ENCODE measurements around the gene PIP4K2A. TPM values are rescaled to one million over a fixed set of nuclear protein-coding genes. Genes with fewer than 3 reads are reported as not detected.
A peak's percentile ranks its signal among the peaks of the same experiment; 100 is the strongest.

PIP4K2A gene
- total RNA-seq, 6 experiments from 2014 or later, result 8.1 to 27.6 (median 12.0) TPM

DNA sequence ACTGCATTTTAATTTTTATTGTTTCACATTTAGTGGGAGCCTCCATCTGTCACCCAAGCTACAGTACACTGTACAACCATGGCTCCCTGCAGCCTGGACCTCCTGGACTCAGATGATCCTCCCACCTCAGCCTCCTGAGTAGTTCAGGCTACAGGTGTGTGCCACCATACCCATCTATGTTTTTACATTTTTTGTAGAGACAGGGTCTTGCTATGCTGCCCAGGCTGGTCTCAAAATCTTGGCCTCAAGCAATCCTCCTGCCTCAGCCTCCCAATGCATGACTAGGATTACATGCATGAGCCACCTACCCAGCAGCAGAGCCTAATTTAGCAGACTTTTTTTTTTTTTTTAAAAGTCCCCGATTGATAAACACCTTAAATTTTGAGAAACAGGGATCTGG is 5.6 kb downstream of the PIP4K2A start:
- 100% methylated on average over 1 of the region's 1 CpG for WGBS (ENCODE audit: insufficient coverage, low coverage, low lambda C conversion rate, missing lambda C conversion rate)
- Histone ChIP-seq H3K4me3 (no peak overlapping the region), H3K27me3 (no peaks in the 10 kb centered on the region), H3K4me1 (peaks cover 0 to 21% (median 8%) of the 10 kb centered on the region in 4 donors), H3K9me3 (no peaks in the 10 kb centered on the region), H3K36me3 (no peaks in the 10 kb centered on the region), H3K27ac (no peak overlapping the region)
- DNase-seq (no peak), ATAC-seq (no peak)
- intact Hi-C loops (cut with DNase I), result no loop called here
- TF ChIP-seq, protein P1, sequence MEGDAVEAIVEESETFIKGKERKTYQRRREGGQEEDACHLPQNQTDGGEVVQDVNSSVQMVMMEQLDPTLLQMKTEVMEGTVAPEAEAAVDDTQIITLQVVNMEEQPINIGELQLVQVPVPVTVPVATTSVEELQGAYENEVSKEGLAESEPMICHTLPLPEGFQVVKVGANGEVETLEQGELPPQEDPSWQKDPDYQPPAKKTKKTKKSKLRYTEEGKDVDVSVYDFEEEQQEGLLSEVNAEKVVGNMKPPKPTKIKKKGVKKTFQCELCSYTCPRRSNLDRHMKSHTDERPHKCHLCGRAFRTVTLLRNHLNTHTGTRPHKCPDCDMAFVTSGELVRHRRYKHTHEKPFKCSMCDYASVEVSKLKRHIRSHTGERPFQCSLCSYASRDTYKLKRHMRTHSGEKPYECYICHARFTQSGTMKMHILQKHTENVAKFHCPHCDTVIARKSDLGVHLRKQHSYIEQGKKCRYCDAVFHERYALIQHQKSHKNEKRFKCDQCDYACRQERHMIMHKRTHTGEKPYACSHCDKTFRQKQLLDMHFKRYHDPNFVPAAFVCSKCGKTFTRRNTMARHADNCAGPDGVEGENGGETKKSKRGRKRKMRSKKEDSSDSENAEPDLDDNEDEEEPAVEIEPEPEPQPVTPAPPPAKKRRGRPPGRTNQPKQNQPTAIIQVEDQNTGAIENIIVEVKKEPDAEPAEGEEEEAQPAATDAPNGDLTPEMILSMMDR (IDR thresholded peaks at IDR 0.05), result no peak
- TF ChIP-seq POLR2A (IDR thresholded peaks at IDR 0.05), result no peak

DNA sequence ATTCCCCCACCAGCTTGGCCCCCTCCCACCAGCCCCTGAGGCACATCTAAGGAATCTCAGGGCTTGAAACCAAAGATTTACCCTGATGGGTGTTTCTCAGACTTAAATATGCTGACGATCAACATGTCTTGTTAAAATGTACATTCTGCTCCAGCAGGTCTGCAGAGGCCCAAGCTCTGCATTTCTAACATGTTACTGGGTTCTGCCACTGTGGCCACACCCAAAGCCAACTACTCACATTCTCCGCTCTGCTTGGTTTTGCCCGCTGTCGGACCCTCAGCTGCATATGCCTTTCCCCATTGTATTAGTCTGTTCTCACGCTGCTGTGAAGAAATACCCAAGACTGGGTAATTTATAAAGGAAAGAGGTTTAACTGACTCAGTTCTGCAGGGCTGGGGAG is 8.9 kb downstream of the PIP4K2A start:
- Histone ChIP-seq H3K4me3 (no peak overlapping the region), H3K9me3 (no peaks in the 10 kb centered on the region), H3K27me3 (no peaks in the 10 kb centered on the region), H3K4me1 (peaks cover 0 to 6% (median 3%) of the 10 kb centered on the region in 4 donors), H3K27ac (no peak overlapping the region), H3K36me3 (no peaks in the 10 kb centered on the region)
- TF ChIP-seq, protein P1 (IDR thresholded peaks at IDR 0.05), result no peak
- TF ChIP-seq POLR2A (IDR thresholded peaks at IDR 0.05), result no peak
- ATAC-seq (no peak), DNase-seq (no peak)
- 88% methylated on average over 5 of the region's 5 CpGs for WGBS (ENCODE audit: insufficient coverage, low coverage, low lambda C conversion rate, missing lambda C conversion rate)
- intact Hi-C loops (cut with DNase I), result no loop called here

DNA sequence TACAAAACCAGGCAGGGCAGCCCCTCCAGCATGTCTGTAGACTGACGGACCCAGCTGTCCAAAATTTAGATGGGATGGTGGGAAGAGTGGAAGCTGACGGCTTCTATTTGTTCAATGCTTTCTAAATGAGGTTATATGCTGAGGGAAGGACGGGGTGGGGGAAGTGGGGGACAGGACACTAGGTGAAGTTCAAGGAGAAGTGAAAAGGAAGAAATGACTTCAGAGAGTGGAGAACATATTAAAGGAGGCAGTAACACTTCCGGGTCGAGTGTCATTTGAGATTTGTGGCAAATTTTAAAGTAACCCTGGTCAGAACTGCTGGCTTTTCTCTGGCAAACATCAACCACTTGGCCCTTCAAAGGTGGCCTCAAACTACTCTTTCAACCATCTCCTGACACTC is 9.4 kb downstream of the PIP4K2A start:
- WGBS (ENCODE audit: insufficient coverage, low coverage, low lambda C conversion rate, missing lambda C conversion rate), result 82% methylated on average over 4 of the region's 5 CpGs
- Histone ChIP-seq H3K4me1 (peaks cover 0 to 12% (median 4%) of the 10 kb centered on the region in 4 donors), H3K9me3 (no peaks in the 10 kb centered on the region), H3K36me3 (no peaks in the 10 kb centered on the region), H3K4me3 (no peak overlapping the region), H3K27ac (no peak overlapping the region), H3K27me3 (no peaks in the 10 kb centered on the region)
- DNase-seq, result no peak
- no peak for TF ChIP-seq POLR2A (IDR thresholded peaks at IDR 0.05)
- TF ChIP-seq, protein P1 (IDR thresholded peaks at IDR 0.05), result no peak
- ATAC-seq, result peak in 1 of 4 donors; percentile 18
- intact Hi-C loops (cut with DNase I), result no loop called here

DNA sequence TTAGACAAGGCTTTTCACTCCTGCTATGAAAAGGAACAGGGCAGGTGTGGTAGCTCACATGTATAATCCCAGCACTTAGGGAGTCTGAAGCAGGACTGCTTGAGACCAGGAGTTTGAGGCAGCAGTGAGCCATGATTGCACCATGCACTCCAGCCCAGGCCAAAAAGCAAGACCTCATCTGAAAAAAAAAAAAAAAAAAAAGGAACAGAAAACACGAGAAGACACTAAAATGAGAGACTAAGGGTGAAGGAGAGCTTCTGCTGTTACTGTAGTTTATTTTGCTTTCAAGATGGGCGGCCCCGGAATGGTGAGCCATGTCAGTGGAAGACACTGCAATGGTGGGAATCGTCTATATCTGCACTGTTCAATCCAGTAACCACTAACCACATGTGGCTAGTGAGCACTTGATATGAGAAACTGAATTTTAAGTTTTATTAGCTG is 9.9 kb downstream of the PIP4K2A start:
- H3K27ac ChIP-seq, result no peak overlapping the region
- no peaks in the 10 kb centered on the region for H3K36me3 ChIP-seq
- H3K4me3 ChIP-seq, result no peak overlapping the region
- TF ChIP-seq, protein P1 (IDR thresholded peaks at IDR 0.05), result no peak
- TF ChIP-seq POLR2A (IDR thresholded peaks at IDR 0.05), result no peak
- H3K9me3 ChIP-seq, result no peaks in the 10 kb centered on the region
- intact Hi-C loops (cut with DNase I), result no loop called here
- ATAC-seq, result peak in 3 of 4 donors; percentile 25 to 48 (median 31)
- no peaks in the 10 kb centered on the region for H3K27me3 ChIP-seq
- H3K4me1 ChIP-seq, result peaks cover 0 to 14% (median 4%) of the 10 kb centered on the region in 4 donors
- DNase-seq, result no peak
- 53% methylated on average over 4 of the region's 4 CpGs for WGBS (ENCODE audit: insufficient coverage, low coverage, low lambda C conversion rate, missing lambda C conversion rate)

DNA sequence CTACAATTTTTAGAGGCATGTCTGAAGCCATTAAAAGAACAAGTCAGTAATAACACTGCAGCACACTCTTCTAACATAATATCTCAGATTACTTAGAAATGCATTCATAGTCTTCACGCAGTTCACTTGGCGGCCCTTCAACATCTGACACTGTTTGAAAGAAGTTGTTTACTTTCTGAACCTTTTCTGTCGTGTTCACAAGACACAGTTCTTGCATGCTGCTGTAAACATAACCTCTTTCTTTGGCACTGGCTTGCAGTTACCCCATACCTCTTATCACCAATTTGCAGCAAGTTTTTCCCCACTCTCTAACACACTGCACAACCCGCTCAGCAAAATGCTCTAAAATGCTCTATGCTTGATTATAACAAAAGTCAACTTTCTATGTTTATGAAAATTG is 12.0 kb downstream of the PIP4K2A start:
- H3K9me3 ChIP-seq, result no peaks in the 10 kb centered on the region
- no peaks in the 10 kb centered on the region for H3K27me3 ChIP-seq
- no peaks in the 10 kb centered on the region for H3K36me3 ChIP-seq
- H3K4me1 ChIP-seq, result peaks cover 0 to 18% (median 4%) of the 10 kb centered on the region in 4 donors
- 45% methylated on average over 4 of the region's 4 CpGs for WGBS (ENCODE audit: insufficient coverage, low coverage, low lambda C conversion rate, missing lambda C conversion rate)
- ATAC-seq, result peak; percentile 39 to 64 (median 56)
- H3K27ac ChIP-seq, result no peak overlapping the region
- DNase-seq, result no peak
- H3K4me3 ChIP-seq, result no peak overlapping the region
- TF ChIP-seq POLR2A (IDR thresholded peaks at IDR 0.05), result no peak
- TF ChIP-seq, protein P1 (IDR thresholded peaks at IDR 0.05), result no peak
- intact Hi-C loops (cut with DNase I), result no loop called here
